SHP77 treated with DMSO at 0.1 percent for 48 hours (cell line): ENCODE data around the gene FRMD8.
"Not testable (repeated sequence)": the region's sequence is repeated elsewhere in the genome, so short reads cannot be mapped to it uniquely, and the experiment has no call there.

Source experiments
- DNase-seq: peaks from one replicate; lab custom pipeline; 2025; lab: John Stamatoyannopoulos, UW

FRMD8 gene

DNA sequence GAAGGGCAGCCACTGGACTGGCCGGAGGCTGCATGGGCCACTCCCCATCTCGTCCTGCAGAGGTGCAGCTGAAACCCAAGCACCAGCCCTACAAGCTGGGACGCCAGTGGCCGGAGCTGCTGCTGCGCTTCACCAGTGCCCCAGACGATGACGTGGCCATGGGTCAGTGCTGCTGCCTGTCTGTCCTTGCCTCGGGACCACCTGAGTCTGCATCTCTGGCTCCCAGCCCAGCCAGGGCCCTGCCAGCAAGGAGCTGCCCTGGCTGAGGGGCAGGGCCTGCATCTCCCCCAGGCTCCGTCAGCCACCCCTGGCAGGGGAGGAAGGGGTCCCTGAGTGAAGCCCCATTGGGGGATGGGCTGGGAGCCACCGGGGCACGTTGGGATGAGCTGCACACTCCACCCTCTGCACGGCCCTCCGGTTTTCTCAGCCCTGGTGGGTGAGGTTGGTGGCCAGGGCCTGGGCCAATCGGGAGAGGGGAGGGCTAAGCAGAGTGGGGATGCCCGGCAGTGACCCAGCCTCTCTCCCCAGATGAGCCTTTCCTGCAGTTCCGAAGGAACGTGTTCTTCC, 7.2 kb downstream of the FRMD8 start:
- DNase-seq: no peak

GRCh38 chr11:65394125-65394536, 7.7 kb downstream of the FRMD8 start:
- no peak for DNase-seq

DNA sequence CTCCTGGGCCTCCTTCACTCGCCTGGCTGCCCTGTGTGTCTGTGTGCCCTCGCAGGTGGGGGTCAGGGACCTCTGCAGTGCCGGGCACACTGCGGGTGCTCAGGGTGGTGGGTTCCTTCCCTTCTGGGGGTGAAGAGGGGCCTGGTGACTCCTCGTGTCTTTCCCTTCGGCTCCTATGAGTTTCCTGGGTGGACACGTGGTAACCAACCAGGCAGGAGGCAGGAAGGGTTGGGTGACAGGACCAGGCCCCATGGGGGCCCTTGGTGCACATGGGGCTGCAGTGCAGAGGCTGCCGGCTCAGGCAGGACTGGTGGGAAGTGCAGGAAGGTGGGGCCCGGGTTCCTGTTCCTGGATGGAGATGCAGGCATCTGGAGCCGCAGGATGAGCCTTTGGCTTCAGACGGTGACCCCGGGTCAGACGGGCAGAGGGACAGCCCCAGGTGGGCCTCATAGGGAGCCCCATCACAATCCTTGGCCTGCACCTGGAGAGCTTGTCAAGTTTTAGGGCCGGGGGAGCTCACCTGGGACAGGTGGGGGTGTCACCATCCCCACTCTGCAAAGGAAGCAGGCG, 9.6 kb downstream of the FRMD8 start:
- DNase-seq: no peak

DNA sequence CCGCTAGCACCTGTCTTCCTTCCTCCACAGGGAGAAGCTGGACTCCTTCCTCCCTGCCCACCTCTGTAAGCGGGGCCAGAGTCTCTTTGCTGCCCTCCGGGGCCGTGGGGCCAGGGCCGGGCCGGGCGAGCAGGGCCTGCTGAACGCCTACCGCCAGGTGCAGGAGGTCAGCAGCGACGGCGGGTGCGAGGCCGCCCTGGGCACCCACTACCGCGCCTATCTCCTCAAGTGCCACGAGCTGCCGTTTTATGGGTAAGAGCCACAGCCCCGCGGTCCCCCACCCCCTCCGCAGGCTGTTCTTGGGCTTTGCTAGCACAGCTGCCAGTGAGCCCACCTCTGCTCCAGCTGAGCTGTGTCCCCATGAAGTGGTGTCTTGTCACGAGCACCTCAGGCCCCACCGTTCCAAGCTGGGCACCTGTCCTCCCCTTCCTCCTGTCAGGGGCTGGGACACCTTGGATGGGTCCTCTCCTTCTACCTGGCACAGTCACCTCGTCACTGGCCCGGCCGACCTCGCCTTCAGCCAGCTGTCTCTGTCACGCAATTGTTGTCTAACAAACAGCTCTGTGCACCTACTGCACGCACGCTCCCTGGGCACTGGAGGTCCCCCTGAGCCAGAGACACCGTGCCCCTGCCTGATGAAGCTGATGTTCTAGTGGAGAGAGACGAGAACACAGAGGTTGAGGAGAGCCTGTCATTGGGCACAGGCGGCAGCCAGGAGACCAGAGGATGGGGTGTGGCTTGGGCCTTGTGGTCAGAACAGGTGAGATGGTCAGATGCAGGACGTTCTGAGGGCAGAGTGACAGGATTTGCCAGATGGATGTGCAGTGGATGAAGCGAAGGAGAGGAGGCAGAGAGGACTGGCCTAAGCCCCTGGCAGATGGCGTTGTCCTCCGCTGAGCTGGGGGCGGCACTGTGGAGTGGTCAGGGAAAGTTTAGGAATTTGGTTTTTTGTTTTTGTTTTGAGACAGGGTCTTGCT, 10.6 kb downstream of the FRMD8 start:
- no peak for DNase-seq

- no peak for DNase-seq
Observed at GRCh38 chr11:65398362-65398910, 12.0 kb downstream of the FRMD8 start.

DNA sequence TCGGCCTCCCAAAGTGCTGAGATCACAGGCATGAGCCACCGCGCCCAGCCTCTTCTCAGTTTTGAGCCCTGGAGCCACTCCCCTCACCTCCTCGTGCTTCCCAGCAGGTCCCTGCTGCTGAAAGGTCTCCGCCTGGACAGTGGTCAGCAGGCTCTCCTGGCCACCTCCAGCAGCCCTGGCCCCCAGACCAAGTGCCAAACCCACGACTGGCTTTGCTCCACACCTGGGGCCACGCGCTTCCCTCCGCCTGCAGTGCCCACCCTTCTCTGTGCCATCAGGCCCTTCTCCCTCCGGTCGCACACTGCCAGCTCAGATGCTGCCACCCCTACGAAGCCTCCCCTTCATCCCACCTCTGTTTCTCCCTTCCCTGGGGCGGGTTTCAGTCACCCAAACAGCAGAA, 12.8 kb downstream of the FRMD8 start:
- DNase-seq: no peak

- DNase-seq: no peak
Observed at GRCh38 chr11:65399845-65400244, 13.4 kb downstream of the FRMD8 start.

- no peak for DNase-seq
Observed at GRCh38 chr11:65400307-65401072, 14.1 kb downstream of the FRMD8 start.

DNA sequence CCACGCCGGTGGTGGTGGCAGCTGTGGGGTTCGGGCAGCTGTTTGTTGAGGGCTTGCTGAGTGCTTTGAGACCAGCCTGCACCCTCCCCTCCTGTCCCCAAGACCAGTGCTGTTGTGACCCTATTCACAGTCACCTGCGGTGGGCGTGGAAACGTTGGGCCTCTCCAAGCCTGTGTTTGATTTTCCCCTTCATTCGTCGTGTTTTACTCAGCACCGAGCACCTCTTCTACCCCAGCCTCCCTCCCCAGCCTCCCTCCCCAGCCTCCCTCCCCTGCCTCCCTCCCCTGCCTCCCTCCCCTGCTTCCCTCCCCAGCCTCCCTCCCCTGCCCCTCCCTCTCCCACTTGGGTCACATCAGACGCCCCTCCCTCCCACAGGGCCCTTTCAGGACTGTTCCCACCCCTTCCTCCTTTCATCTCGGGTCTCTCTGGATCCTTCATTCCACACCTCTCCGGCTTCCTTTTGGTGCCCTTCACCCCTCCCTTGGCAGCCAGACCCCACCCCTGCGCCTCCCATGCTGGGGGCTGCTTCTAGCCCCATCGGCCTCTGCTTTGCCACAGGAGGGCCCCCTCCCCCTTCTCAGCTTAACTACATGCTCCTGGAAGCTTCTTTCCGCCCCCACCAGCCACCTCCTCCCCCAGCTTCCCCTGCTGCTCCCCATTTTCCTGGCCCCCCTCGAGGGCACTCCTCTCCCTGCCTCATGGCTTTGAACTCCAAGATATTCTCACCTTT, 14.8 kb downstream of the FRMD8 start:
- no peak for DNase-seq

- DNase-seq: no peak
Observed at GRCh38 chr11:65401803-65402248, 15.4 kb downstream of the FRMD8 start.

- no peak for DNase-seq
Observed at GRCh38 chr11:65402790-65403189, 16.4 kb downstream of the FRMD8 start.

- DNase-seq: no peak
Observed at GRCh38 chr11:65403607-65404121, 17.2 kb downstream of the FRMD8 start.

GRCh38 chr11:65404210-65404609, 17.8 kb downstream of the FRMD8 start:
- no peak for DNase-seq

GRCh38 chr11:65404638-65405339, 18.4 kb downstream of the FRMD8 start:
- DNase-seq: no peak

GRCh38 chr11:65410936-65411680, 24.7 kb downstream of the FRMD8 start:
- no peak for DNase-seq

GRCh38 chr11:65411681-65412070, 25.2 kb downstream of the FRMD8 start:
- DNase-seq: no peak

- no peak for DNase-seq
Observed at GRCh38 chr11:65412271-65413076, 26.0 kb downstream of the FRMD8 start.

DNA sequence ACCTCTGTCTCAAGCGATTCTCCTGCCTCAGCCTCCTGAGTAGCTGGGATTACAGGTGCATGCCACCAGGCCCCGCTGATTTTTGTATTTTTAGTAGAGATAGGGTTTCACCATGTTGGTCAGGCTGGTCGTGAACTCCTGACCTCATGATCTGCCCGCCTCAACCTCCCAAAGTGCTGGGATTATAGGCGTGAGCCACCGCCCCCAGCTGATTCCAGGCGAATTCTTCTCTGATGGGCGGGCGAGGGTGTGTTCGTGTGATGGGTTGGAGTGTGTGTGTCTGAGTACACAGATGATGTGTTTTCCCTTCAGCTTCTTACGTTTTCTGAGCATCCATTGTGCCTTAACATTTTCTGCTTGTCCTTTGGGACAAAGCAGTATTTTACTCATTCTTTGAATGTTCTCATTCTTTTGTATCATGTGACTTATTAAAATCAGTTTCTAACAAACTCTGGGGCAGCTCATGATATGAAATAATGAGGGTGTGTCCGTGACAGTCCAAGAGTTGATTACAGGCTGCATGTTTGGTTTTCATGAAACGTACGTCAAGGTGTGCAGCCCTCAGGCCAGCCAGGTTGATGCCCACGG, 26.7 kb downstream of the FRMD8 start:
- not testable (repeated sequence) for DNase-seq
